Activated CD4-positive, CD25-positive, alpha-beta regulatory T cell (primary cell): ENCODE data around the gene SHOC2.
"Not testable (repeated sequence)": the region's sequence is repeated elsewhere in the genome, so short reads cannot be mapped to it uniquely, and the experiment has no call there.

Experiments
- DNase-seq, 4 experiments: peaks; one replicate each; lab custom pipeline; 2025; lab: John Stamatoyannopoulos, UW

SHOC2 gene

DNA sequence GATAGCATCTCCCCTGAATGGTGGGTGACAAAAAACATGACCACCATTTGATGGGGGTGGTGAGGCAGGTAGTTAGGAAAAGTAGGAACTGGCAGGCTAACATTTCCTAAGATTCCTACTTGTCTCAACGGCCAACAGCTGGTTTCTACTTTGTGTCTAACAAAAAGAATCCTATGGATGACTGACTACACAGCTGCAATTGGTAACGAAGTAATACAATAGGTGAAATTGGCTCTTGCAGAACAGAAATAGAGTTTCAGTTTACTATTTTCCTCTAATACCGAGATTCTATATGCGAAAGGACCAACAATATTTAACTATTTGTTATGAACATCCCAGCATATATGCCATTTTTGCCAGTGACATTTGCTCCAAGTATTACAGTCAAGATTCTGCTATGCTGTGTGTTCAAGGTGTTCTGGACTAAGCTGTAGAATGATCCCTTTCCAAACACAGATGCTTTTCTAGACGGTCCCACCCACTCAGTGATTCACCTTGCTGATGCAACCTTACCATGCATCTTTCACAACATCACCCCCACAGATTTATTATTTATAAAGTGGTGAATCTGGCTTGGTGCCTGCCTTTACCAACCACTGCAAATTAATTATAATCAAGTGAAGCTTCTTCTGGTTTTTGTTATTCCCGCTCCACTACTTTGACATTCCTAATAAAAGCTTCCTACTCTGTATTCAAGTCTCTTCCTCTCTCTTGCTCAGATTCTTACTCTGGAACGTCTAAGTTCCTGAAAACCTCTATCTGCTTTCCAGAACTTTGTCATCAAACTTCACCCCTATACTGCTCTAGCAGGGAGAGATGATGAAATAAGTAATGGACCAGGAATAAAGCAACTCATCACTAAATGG is 17.2 kb upstream of the SHOC2 start:
- DNase-seq: no peak

GRCh38 chr10:110903280-110904278 is 15.8 kb upstream of the SHOC2 start:
- no peak for DNase-seq

DNA sequence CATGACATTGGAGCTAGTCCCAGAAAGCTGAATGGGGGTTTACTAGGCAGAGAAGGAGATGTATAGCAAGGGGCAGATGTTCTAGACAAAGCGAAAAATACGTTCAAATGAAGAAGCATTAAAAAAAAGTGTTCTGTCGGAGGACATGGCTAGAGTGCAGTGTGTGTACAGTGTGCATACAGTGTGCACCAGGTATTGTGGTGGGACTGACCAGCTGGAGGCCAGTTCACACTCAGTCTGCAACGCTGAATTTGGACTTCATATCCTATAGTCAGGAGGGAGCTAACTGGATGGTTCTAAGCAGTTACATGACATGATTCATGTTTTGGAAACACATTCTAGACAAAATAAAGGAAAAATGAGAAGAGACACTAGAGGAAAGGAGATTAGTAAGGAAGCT is 9.3 kb upstream of the SHOC2 start:
- DNase-seq: no peak

GRCh38 chr10:110912374-110912773 is 7.0 kb upstream of the SHOC2 start:
- no peak for DNase-seq

DNA sequence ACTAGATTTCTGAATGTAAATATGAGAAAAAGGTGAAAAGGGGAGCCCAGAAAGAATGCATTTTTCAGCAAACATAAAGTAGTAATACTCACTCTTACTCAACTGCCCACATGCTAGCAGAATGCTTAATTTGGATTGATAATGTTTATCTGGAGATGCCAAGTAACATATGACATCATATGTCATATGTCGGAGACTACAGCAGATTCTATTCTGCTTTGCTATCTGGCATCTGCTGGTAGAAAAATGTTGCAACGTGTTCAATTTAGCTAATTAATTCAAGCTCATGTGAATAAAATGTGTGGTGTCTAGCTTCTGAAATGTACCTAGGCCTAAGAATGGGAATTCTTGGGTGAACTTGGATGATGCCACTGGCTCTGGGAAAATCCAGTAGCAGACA is 5.0 kb upstream of the SHOC2 start:
- no peak for DNase-seq

- no peak for DNase-seq
These were observed 4.4 kb upstream of the SHOC2 start for GRCh38 chr10:110915035-110915434.

DNA sequence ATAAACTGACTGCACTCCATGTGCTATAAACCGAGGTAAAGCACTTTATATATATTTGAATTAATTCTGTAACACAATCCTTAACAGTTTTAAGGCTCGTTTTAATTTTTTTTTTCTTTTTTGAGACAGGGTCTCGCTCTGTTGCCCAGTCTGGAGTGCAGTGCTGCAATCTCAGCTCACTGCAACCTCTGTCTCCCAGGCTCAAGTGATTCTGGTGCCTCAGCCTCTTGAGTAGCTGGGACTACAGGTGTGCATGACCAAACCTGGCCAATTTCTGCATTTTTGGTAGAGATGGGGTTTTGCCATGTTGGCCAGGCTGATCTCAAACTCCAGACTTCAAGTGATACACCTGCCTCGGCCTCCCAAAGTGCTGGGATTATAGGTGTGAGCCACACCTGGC is 3.8 kb upstream of the SHOC2 start:
- not testable (repeated sequence) for DNase-seq

GRCh38 chr10:110916554-110917346 is 2.7 kb upstream of the SHOC2 start:
- no peak for DNase-seq

- peak in 3 of 4 experiments; percentile 62 to 75 (median 69) for DNase-seq
These were observed 1.1 kb upstream of the SHOC2 start for GRCh38 chr10:110918269-110918642.

DNA sequence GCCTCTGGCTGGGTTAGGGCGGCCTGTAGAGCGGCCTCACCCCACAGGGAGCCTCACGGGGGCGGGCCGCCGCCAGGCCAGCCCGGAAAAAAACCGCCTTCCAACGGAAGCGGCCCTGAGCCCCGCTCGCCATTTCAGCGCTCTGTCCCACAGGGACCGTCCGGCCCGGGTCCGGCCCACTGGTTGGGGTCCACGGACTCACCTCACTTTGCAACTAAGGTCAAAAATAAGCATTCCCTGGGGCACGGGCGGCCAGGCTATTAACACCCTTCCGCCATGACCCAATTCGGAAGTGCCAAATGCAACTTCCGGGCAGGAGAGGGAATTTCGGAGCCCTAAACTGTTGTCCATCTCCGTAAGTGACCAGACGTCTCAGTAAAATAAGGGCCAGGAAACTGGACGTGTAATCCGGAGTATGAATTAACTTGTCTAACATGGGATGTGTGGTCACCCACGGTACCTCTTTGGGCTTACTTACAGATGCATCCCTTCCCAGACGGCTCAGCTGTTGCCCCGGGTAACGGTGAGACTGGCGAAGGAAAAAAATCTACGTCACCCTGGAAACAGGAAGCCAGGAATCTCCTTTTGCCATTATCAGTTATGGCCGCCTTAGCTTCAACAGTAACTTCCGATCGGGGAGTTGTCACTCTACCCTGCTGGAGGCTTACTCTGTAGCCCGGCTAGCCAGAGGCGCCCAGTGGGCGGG is 608 bp upstream of the SHOC2 start, which contains the start of gene BBIP1:
TSS of gene BBIP1 (minus strand) at position 538 of the 706 bp plus-strand sequence. CDS start 1,023 bp downstream, outside the sequence.
- peak in 1 of 4 experiments; percentile 72 for DNase-seq

- peak in 1 of 4 experiments; percentile 4 for DNase-seq
These were observed 822 bp downstream of the SHOC2 start for GRCh38 chr10:110919971-110920881.

DNA sequence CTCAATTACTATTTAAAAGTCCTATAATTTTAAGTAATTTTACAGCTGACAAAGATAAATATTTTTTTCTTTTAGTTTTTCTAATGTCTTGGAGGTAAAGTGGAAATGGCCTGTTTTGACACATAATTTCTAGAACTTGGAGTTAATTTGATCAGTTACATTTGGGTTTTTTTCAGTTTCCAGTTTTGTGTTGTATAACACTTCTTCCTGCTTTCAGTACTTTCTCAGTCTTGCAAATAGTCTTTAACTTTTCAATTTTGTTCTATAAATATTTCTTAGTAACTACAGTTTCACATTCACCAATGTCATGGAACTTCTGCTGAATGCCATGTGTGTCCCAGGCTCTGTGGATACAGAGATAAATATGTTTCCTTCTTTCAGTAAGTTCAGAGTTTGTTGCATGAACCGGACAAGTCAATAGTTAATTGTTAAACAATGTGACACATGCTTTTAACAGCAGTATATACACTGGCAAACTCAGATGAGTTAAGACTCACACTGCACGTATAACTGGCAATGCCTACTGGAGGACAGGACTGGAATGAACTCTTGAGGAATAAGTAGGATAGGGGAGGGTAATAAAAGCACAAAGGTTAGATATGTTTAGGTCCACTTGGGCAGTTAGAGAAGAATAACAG is 4.6 kb downstream of the SHOC2 start:
- no peak for DNase-seq

DNA sequence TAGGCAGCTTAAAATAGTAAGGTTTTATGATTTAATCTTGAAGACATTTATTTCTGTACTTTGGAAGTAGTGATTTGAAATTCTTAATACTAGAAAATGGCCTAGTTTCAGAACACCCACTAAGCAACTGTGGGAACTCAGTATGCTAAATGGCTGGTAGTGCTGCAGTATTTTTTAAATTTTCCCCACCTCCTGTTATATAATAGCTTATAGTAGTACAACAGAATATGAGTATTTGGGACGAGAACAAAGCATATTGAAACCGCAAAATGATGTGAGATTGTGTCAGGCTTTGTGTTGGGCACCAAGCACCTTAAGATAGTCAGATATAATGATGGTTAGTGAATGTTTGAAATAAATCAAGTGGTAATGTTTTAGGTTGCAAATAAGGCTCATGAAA is 8.1 kb downstream of the SHOC2 start:
- DNase-seq: no peak

DNA sequence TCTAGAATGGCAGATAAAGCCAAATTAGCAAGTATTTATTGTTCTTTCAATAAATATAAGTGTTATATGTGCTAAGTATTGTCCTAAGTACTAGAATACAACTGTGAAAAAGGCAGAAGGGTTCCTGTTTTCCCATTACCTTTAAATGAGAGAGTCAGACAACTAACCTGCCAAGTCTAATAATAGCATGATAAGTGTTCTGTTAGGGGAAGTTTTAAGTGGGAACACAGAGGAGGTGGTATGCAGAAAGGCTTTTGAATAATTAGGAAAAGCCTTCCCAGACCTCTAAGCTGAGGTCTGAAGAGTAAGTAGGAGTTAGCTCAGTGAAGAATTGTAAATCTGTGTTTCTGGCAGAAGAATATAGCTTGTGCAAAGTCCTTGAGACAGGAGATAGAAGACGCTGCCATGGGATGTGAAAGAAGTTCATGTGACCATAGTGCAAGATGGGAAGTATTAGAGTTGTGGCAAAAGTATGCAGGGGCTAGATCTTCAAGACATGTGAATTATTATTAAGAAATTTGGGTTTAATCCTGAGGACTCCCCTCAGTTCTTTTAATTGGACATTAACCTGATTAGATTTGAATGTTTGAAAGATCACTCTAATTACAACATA is 12.5 kb downstream of the SHOC2 start:
- no peak for DNase-seq

- DNase-seq: no peak
These were observed 13.2 kb downstream of the SHOC2 start for GRCh38 chr10:110932505-110933180.

DNA sequence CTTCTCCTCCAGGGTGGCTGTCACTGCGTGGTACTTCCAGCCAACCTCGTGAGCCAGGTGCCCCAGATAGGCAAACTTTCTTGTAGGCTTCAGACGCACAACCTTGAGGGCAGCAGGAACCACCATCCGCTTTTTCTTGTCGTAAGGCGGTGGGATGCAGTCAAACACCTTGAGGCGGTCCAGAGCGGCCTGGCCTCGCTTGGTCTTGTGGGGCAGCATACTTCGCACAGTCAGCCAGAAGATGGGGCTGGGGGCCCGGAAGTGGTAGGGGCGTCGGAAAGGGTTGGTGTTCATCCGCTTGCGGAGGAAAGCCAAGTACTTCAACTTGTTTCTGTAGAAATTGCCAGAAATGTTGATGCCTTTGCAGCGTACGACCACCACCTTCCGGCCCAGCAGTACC is 17.4 kb downstream of the SHOC2 start:
- no peak for DNase-seq

DNA sequence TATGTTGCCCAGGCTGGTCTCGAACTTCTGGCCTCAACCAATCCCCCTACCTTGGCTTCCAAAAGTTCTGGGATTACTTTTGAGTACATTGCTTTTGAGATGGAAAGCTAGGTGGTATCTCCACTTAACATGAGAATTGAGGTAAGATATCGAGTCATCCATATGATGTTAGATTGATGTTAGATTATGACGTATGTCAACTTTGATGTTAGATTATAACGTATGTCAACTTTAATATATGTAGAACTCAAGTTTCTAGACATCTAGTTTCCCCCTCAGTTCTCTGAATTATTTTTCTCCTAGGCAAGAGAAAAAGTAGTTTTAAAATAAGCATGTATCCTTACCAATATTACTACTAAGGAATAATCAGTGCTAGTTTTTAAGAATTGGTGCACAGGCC is 20.0 kb downstream of the SHOC2 start:
- DNase-seq: no peak

GRCh38 chr10:110944792-110945396 is 25.5 kb downstream of the SHOC2 start:
- no peak for DNase-seq
